Activated T-helper 1 cell treated with anti-CD3 and anti-CD28 coated beads, Interleukin-12 subunit alpha, Interleukin-12 subunit beta, Interleukin-2, Interleukin-4 antibody, amounts not matched to agents 30 ng/mL and 10 ng/mL and 1 ng/mL, durations not matched to agents 14 hours and 24 hours and 36 hours (primary cell): Measurements from ENCODE around the gene CCPG1. TPM values are rescaled to one million over a fixed set of nuclear protein-coding genes. Genes with fewer than 3 reads are reported as not detected.

ENCODE experiments used
- DNase-seq: peaks from one replicate; pipeline ENCODE4 v3.0.0; 2021; ENCODE audit warnings: low spot score
- H3K27ac Mint-ChIP-seq: one replicate; pipeline ENCODE4 v1.8.0; 2021; ENCODE audit warnings: mild to moderate bottlenecking, mixed read lengths
- H3K27me3 Mint-ChIP-seq: one replicate; pipeline ENCODE4 v1.8.0; 2022; ENCODE audit warnings: mild to moderate bottlenecking, moderate library complexity, mixed read lengths; ENCODE audit not compliant: insufficient read depth
- H3K36me3 Mint-ChIP-seq: one replicate; pipeline ENCODE4 v1.8.0; 2021; ENCODE audit warnings: low read depth, mixed read lengths
- H3K4me1 Mint-ChIP-seq: one replicate; pipeline ENCODE4 v1.8.0; 2021; ENCODE audit warnings: low read depth, mixed read lengths
- H3K4me3 Mint-ChIP-seq: one replicate; pipeline ENCODE4 v1.8.0; 2021; ENCODE audit warnings: mild to moderate bottlenecking, moderate library complexity, mixed read lengths
- H3K9me3 Mint-ChIP-seq: one replicate; pipeline ENCODE4 v1.8.0; 2021; ENCODE audit warnings: mixed read lengths
- intact Hi-C: fragments of 100-400 bp; cut with micrococcal nuclease; formaldehyde crosslinking; loops from one replicate; pipeline ENCODE4 v1.15.1; 2024
- total RNA-seq: library from RNA; stranded (reverse); gene quantifications from 2 replicates; pipeline ENCODE4 v1.2.3, GENCODE V29; 2022

The CCPG1 gene
- total RNA-seq, 1 donor from 2014 or later: 15.0 TPM

DNA sequence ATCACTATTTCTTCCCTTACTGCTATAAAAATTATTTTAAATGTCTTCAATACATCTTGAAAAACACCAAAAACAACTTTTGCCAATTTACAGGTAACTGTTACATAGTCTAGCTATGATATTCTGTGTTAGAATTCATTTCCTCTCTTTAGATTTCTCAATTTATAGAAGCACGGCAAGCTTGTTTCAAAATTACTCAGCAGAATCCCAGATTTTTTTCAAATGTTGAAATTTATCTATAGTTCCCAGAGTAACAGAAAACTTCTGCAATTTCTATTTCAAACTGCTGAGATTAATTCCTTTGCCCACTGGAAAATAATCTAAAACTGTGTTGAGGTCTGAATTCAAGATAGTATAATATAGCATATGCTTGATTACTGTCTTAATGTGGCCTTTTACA lies 41.2 kb downstream of the CCPG1 start:
- no peak overlapping the region for H3K27ac Mint-ChIP-seq
- H3K9me3 Mint-ChIP-seq: no peaks in the 10 kb centered on the region
- no peak for DNase-seq
- no peaks in the 10 kb centered on the region for H3K27me3 Mint-ChIP-seq
- H3K4me3 Mint-ChIP-seq: no peak overlapping the region
- peaks cover 7% of the 10 kb centered on the region for H3K36me3 Mint-ChIP-seq
- peaks cover 5% of the 10 kb centered on the region for H3K4me1 Mint-ChIP-seq
- intact Hi-C loops: no loop called here

DNA sequence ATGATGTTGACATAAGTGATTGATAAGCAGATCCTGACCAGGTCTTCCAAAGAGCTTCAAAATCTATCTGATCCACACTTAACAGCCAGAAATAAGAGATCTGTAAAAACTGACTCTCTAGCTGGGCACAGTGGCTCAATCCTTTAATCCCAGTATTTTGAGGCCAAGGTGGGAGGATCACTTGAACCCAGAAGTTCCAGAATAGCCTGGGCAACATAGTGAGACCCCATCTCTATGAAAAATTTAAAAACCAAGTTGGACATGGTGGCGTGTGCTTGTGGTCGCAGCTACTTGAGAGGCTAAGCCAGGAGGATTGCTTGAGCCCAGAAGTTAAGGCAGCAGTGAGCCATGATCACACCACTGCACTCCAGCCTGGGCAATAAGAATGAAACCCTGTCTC lies 45.5 kb downstream of the CCPG1 start:
- Mint-ChIP-seq H3K27me3 (no peaks in the 10 kb centered on the region), H3K4me3 (no peak overlapping the region), H3K9me3 (no peaks in the 10 kb centered on the region), H3K4me1 (no peaks in the 10 kb centered on the region), H3K36me3 (peaks cover 18% of the 10 kb centered on the region), H3K27ac (no peak overlapping the region)
- intact Hi-C loops: no loop called here
- no peak for DNase-seq

DNA sequence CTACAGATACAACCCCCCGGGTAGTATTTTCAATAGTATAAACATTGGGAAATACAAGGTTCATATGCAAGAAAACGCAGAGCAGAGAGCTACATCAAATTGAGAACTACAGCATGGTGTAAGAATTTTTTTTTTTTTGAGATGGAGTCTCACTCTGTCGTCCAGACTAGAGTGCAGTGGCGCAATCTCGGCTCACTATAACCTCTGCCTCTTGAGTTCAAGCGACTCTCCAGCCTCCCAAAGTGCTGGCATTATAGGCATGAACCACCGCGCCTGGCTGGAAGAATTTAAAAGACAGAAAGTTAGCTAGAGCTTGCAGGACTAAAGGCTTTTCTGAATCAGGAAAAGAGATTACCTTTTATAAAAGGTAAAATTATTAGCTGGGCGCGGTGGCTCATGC lies 47.1 kb downstream of the CCPG1 start:
- DNase-seq: no peak
- Mint-ChIP-seq H3K4me1 (no peaks in the 10 kb centered on the region), H3K36me3 (peaks cover 28% of the 10 kb centered on the region), H3K4me3 (no peak overlapping the region), H3K9me3 (no peaks in the 10 kb centered on the region), H3K27me3 (no peaks in the 10 kb centered on the region), H3K27ac (no peak overlapping the region)
- intact Hi-C loops: no loop called here

DNA sequence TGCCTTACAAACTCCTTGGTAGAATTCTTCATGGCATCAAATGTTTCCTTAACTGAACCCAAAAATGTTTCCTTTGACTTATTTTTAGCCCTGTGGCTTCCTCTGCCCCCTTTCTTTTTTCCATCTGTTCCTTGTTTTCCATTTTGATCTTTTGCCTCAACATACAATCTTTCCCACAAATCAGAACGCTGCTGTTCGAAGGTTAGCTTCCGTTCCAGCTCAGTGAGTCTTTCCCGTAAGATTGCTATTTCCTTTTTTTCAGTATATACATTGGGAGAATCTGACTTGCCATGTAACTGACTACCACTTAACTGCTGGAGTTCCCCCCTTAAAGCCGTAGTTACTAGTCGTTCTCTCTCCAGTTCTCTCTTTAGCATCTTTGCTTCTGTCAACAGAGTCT lies 47.9 kb downstream of the CCPG1 start:
- no peak for DNase-seq
- Mint-ChIP-seq H3K27ac (no peak overlapping the region), H3K36me3 (peaks cover 31% of the 10 kb centered on the region), H3K9me3 (no peaks in the 10 kb centered on the region), H3K4me1 (no peaks in the 10 kb centered on the region), H3K27me3 (no peaks in the 10 kb centered on the region), H3K4me3 (no peak overlapping the region)
- intact Hi-C loops: no loop called here

DNA sequence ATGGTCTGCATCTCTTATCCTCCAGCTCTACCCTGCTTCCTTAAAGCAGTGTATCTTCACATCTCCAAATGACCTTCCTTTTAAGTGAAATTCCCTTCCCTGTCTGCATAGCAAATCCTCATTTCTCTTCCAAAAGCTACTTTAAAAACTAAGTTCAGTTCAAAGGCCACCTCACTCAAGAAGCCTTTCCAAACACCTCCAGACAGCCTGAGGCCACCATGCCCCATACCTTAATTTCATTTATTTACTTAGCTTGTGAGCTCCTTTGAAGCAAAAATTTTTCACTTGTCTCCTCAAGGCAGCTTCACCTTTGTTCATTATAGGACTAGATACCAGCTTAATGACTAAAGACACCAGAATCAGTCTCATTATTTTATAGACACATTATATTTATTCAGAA lies 49.7 kb downstream of the CCPG1 start:
- Mint-ChIP-seq H3K27ac (no peak overlapping the region), H3K4me1 (no peaks in the 10 kb centered on the region), H3K9me3 (no peaks in the 10 kb centered on the region), H3K27me3 (no peaks in the 10 kb centered on the region), H3K4me3 (no peak overlapping the region), H3K36me3 (peaks cover 29% of the 10 kb centered on the region)
- intact Hi-C loops: no loop called here
- no peak for DNase-seq

DNA sequence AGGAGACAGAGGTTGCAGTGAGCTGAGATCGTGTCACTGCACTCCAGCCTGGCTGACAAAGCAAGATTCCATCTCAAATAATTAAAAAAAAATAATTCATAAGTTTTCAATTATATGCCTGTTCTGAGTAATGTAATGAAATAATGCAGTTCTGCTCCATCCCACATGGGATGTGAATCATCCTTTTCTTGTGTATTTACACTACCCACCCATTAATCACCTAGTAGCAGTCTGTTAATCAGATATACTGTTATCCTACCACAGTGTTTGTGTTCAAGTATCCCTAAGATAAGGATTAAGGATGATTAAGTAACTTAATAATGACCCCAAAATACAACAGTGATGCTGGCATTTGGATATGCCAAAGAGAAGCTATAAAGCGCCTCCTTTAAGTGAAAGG lies 50.4 kb downstream of the CCPG1 start:
- intact Hi-C loops: no loop called here
- Mint-ChIP-seq H3K4me3 (no peak overlapping the region), H3K27ac (no peak overlapping the region), H3K4me1 (no peaks in the 10 kb centered on the region), H3K36me3 (peaks cover 29% of the 10 kb centered on the region), H3K9me3 (no peaks in the 10 kb centered on the region), H3K27me3 (no peaks in the 10 kb centered on the region)
- no peak for DNase-seq

DNA sequence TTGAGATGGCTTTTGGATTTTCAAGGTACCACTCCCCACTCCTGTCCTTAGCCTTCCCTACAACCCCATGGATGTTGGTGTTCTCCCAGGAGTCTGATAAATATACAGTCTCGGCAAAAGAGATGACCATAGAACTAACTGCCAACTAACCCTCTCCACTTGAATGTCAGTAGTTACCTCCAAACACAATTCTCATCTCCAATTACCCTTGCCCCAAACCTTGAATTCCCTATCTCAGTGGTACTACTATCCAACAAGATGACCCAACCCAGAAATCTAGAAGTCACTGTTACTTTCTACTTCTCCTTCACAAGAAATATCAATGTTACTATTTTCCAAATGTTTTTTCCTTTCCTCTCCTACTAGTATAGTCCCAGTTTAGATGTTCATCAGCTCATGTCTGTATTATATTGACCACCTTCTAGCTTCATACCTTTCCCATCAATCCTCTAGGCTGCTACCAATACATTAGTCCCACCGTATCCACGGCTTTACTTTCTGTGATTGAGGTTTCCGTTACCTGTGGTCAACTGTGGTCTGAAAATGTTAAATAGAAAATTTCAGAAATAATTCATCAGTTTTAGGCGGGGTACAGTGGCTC lies 51.1 kb downstream of the CCPG1 start:
- Mint-ChIP-seq H3K27ac (no peak overlapping the region), H3K9me3 (no peaks in the 10 kb centered on the region), H3K4me1 (no peaks in the 10 kb centered on the region), H3K4me3 (no peak overlapping the region), H3K36me3 (peaks cover 28% of the 10 kb centered on the region), H3K27me3 (no peaks in the 10 kb centered on the region)
- DNase-seq: no peak
- intact Hi-C loops: no loop called here

DNA sequence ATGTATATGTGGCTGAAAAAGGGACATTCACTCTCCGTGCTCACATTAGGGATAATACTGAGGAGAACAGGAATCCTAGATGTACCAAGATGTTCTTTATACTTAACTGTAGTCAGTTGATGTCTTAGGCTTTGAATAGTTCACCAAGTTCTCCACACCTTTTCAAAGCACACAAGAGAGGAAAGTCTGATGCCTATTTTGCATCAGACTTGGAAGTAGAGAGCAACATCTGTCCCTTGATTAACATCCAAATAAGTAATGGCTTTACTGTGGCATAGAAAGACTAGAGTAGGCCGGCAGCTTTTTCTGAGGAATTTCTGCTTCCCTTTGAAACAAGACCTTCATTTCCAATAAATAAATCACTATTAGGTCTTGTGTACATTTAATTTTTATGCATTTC lies 55.1 kb downstream of the CCPG1 start:
- no peak for DNase-seq
- Mint-ChIP-seq H3K4me3 (no peak overlapping the region), H3K36me3 (peaks cover 24% of the 10 kb centered on the region), H3K4me1 (no peaks in the 10 kb centered on the region), H3K9me3 (no peaks in the 10 kb centered on the region), H3K27me3 (no peaks in the 10 kb centered on the region), H3K27ac (no peak overlapping the region)
- intact Hi-C loops: no loop called here

DNA sequence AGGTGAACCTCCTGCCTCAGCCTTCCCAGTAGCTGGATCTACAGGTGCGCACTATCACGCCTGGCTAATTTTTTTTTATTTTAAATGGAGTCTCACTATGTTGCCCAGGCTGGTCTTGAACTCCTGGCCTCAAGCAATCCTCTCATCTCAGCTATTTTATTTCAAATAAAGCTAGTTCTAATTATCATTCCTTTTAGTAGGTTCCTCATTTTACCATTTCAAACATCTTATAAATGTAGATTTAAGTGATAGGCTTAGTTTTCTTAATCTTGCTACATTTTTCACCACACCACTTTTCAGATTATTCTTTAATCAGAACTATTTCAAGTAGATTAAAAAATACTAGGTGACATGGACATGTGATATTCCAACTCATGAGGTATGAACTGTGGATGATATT lies 58.9 kb downstream of the CCPG1 start:
- Mint-ChIP-seq H3K9me3 (no peaks in the 10 kb centered on the region), H3K36me3 (peaks cover 20% of the 10 kb centered on the region), H3K27ac (no peak overlapping the region), H3K4me1 (no peaks in the 10 kb centered on the region), H3K4me3 (no peak overlapping the region), H3K27me3 (no peaks in the 10 kb centered on the region)
- intact Hi-C loops: no loop called here
- no peak for DNase-seq

DNA sequence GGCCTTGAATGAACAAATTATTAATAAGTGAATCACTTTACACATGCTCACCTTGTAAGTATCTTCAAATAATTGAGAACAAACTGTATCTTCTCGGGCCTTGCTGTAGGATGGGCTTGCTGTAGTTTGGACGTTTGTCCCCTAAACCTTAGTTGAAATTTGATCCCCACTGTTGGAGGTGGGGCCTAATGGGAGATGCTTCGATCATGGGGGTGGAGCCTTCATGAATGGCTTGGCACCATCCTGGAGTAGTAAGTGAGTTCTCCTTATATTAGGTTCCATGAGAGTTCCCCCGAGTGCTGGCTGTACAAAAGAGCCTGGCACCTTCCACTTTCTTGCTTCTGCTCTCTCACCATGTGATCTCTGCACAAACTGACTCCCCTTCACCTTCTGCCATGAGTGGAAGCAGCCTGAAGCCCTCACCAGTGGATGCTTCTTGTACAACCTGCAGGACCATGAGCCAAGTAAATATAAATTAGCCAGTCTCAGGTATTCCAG lies 59.8 kb downstream of the CCPG1 start:
- H3K4me1 Mint-ChIP-seq: no peaks in the 10 kb centered on the region
- no peak overlapping the region for H3K4me3 Mint-ChIP-seq
- no peak overlapping the region for H3K27ac Mint-ChIP-seq
- H3K9me3 Mint-ChIP-seq: no peaks in the 10 kb centered on the region
- peaks cover 23% of the 10 kb centered on the region for H3K36me3 Mint-ChIP-seq
- H3K27me3 Mint-ChIP-seq: no peaks in the 10 kb centered on the region
- DNase-seq: no peak
- intact Hi-C loops: no loop called here

DNA sequence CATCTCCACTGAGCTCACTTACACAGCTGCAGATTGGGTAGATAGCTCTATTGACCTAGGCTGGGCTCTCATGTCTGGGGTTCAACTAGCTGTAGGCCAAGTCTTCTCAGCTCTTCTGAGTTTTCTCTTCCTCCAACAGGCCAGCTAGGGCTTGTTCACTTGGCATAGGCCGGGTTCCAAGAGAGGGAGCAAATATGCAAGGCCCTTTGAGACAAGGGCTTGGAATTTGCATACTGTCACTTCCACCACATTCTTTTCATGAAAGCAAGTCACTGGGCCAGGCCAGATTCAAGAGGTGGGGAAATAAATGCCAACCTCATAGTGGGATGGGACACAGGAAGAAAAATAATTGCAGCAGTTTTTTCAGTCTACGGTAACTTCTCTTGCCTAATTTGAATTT lies 64.0 kb downstream of the CCPG1 start:
- Mint-ChIP-seq H3K27ac (no peak overlapping the region), H3K4me1 (no peaks in the 10 kb centered on the region), H3K9me3 (no peaks in the 10 kb centered on the region), H3K4me3 (no peak overlapping the region), H3K27me3 (no peaks in the 10 kb centered on the region), H3K36me3 (peaks cover 21% of the 10 kb centered on the region)
- DNase-seq: no peak
- intact Hi-C loops: no loop called here

DNA sequence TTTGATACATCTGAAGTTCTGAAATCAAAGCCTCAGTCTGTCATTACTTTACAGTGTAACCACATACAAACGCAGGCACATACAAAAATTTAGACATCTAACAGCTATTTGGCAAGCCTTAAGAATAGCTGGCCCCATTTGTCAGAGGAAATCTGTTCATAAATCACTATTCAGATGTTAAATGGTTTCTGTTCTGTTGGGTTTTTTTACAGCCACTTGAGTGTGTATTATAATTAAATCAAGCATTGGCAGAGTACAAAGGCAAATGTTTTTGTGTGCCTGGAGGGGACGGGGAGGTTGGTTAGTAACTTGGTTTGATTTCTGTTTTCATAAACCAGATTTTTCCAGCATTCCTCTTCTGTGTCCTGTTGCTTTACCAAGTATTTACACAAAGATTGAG lies 65.0 kb downstream of the CCPG1 start:
- Mint-ChIP-seq H3K9me3 (no peaks in the 10 kb centered on the region), H3K36me3 (peaks cover 21% of the 10 kb centered on the region), H3K27ac (no peak overlapping the region), H3K4me1 (no peaks in the 10 kb centered on the region), H3K27me3 (no peaks in the 10 kb centered on the region), H3K4me3 (no peak overlapping the region)
- intact Hi-C loops: no loop called here
- DNase-seq: no peak

DNA sequence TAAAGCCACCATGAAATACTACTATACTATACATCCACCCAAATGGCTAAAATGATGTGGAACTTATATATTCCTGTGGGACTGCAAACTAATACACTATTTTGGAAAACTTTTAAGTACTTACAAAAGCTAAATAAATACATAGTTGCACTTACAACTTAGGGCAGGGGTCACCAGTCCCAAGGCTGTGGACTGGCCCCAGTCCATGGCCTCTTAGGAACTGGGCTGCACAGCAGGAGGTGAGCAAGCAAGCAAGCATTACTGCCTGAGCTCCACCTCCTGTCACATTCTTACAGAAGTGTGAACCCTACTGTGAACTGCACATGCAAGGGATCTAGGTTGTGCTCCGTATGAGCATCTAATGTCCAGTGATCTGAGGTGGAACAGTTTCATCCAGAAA lies 71.0 kb downstream of the CCPG1 start:
- intact Hi-C loops: no loop called here
- H3K27ac Mint-ChIP-seq: no peak overlapping the region
- H3K36me3 Mint-ChIP-seq: peaks cover 25% of the 10 kb centered on the region
- DNase-seq: no peak
- H3K4me3 Mint-ChIP-seq: no peak overlapping the region
- H3K27me3 Mint-ChIP-seq: no peaks in the 10 kb centered on the region
- H3K4me1 Mint-ChIP-seq: no peaks in the 10 kb centered on the region
- no peaks in the 10 kb centered on the region for H3K9me3 Mint-ChIP-seq

DNA sequence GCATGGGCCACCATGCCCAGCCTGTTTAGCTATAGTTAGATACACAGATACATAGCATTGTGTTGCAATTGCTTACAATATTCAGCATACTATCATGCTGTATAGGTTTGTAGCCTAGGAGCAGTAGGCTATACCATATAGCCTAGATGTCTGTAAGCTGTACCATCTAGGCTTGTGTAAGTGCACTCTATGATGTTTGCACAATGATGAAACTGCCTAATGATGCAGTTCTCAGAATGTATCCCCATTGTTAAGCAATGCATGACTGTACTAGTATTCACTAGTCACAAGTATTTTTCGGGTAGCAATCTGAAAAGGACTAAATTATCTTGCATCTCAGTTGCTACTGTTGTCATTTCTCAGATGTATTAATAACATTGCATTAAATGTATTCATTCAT lies 73.2 kb downstream of the CCPG1 start:
- intact Hi-C loops: no loop called here
- H3K27me3 Mint-ChIP-seq: no peaks in the 10 kb centered on the region
- H3K4me3 Mint-ChIP-seq: no peak overlapping the region
- no peaks in the 10 kb centered on the region for H3K9me3 Mint-ChIP-seq
- DNase-seq: no peak
- peaks cover 35% of the 10 kb centered on the region for H3K36me3 Mint-ChIP-seq
- H3K4me1 Mint-ChIP-seq: no peaks in the 10 kb centered on the region
- no peak overlapping the region for H3K27ac Mint-ChIP-seq
